Lung microvascular endothelial cell (primary cell): ENCODE results near the gene AADAT. TPM values are rescaled to one million over a fixed set of nuclear protein-coding genes. Genes with fewer than 3 reads are reported as not detected.
A peak's percentile ranks its signal among the peaks of the same experiment; 100 is the strongest.
"Not testable (repeated sequence)": the region's sequence is repeated elsewhere in the genome, so short reads cannot be mapped to it uniquely, and the experiment has no call there.

Experiments
- DNase-seq, 2 donors: peaks; one replicate each; pipeline versions ENCODE4 v3.0.0 to v3.0.0-alpha.2; 2010; ENCODE audit warnings: low read depth in 2 of 2
- total RNA-seq: library from RNA; depleted of rRNA; stranded (reverse); fragments of >200 nt; gene quantifications from 2 replicates; pipeline ENCODE4 v1.2.1, GENCODE V29; 2014

AADAT gene
- total RNA-seq, 1 donor from 2014 or later = 0.79 TPM

DNA sequence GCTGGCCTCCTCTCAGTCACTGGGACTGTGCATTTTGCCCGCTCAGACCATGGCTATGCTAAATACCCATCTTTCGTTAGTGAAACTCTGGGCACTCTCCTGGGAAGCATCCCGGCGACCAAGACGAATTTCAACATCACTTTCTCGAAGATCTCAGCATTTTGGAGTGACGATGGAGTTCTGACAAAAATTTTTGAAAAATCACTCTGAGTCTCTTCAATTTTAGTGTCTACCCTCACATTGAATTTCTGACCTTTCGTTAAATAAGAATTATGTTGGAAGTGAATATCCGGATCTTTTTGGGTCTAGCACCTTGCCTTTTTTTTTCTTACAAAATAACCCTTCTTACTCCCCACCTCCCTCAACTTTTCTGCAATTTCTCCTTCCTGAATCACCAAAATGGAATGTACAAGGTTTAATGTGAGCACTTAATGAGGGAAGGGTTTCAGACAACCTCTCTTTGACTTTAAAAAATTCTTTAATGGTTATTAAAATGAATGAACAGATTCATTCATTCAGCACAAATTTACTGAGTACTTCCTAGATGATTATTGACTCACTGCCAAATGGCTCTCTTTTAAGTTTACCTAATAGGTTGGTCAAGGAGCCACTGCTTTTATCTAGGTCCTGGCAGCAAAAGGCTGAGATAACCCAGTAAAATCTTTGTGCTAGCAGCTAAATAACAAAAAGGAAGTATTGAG is 746 bp upstream of the AADAT start:
- no peak for DNase-seq

DNA sequence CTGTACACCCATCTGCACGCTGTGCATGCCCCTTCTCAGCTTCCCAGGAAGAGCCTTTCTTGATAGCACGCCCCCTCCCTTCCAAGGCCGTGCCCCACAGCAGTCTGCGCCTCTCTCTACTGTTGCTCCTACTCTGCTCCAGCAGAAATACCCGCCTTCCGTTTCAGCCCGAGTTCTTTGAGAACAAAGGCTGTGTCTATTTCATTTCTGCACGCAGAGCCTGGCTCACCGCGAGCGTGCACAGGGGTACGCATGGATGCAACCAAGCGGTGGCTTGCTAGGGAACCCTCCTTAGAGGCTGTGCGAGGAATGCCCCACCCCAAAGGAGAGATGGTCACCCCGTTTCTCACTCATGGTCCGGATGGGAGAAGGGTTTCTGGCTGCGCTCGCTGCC is 485 bp downstream of the AADAT start:
- DNase-seq = peak; percentile 35

GRCh38 chr4:170088716-170089115 is 1.0 kb downstream of the AADAT start:
- DNase-seq = no peak

DNA sequence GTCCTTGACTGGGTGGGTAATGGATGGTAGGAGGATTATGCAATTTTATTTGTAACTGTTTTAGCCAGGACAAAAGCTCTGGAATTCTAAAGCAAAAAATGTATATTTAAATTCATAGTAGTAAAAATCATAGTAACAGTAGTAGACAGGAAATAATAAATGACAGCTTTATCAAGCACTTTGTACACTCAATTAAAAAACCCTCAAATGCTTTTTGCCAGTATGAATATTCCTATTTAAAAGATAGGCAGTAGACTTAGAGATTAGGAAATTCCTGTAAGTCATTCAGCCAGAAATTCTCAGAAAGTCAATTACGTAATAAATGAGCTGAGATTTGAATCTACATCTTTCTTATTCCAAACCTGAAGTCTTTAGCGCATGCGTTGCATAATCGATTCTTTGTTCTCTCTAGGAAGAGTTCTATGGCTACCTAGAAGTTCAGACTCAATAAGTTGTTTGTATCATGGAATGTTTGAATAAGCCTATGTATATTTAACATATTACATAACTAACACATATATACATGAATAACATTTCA is 2.5 kb downstream of the AADAT start:
- DNase-seq = no peak

GRCh38 chr4:170083541-170083940 is 6.2 kb downstream of the AADAT start:
- DNase-seq = no peak

GRCh38 chr4:170080496-170080895 is 9.3 kb downstream of the AADAT start:
- no peak for DNase-seq

DNA sequence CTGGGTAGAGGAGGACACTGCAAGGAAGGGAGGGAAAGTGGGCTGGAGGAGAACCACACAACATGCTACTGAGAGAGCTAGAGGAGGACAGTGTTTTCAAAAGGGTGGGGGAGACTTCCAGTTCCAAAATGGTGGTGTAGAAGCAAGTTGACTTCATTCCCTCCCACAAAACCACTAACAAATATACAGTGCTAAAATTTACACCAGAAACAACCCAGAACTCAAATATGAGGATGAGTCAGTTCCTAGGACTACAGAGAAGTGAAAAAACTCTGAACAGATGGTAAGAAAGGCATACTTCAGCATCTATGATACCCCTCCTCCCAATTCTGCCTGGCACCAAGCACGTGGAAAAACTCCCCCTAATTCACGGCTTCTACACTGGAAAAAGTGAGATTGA is 9.8 kb downstream of the AADAT start:
- no peak for DNase-seq

- no peak for DNase-seq
Observed at GRCh38 chr4:170071196-170071595, 18.6 kb downstream of the AADAT start.

GRCh38 chr4:170068438-170069128 is 21.2 kb downstream of the AADAT start:
- DNase-seq = no peak

GRCh38 chr4:170059421-170059820 is 30.3 kb downstream of the AADAT start:
- no peak for DNase-seq

GRCh38 chr4:170058826-170059225 is 30.9 kb downstream of the AADAT start:
- no peak for DNase-seq

DNA sequence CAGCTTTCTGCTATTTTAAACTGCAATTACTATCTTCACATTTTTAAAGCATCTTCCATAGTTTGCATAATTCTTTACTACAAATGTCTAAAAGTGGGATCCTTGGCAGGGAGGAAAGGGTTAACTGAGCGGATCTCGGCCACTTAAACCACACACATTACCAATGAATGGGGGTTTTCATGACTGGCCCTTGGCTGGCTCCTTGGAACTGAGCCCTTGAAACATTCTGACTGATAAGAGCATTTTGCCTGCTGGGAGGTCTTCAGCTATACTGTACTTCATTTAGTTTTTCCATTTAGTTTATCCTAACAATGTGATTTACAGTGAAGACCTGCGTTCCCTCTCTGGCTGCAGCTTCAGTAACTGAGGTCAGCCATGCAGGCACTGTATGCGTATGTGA is 31.9 kb downstream of the AADAT start:
- DNase-seq = no peak

DNA sequence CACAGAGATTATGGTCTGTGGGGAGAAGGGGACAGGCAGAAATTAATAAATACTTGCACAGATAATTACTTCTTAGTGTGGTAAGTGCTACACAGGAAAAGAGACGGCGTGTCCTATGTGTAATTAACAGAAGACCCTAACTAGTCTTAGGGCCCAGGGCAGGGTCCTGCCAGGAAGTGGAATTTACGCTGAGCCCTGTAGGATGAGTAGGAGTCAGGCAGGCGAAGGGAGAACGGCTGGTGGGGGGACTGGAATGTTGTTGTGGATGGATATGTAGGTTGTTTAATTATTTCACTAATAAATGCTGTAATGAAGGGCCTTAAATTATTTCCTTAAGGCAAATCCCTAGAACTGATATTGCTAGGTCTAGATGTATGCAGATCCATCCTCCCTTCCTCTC is 36.8 kb downstream of the AADAT start:
- DNase-seq = no peak

DNA sequence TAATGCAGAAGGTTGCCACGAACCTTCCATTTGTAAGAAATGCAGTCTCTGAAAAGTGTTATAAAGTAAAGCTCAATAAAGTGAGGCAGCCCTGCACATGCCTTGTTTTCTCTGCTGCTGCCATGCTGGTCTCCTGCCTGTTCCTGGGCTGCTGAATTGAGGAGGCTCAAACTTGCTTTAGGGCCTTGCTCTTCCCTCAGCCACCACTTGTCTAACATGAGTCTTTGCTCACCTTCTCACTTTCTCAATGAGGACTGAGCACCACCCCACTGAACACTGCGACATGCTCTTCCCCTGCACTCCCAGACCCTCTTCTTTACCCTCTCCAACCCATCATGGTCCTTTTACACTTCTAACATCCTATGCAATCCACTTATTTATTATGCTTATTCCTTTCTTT is 38.4 kb downstream of the AADAT start:
- DNase-seq = no peak

- no peak for DNase-seq
Observed at GRCh38 chr4:170049766-170050165, 40.0 kb downstream of the AADAT start.

GRCh38 chr4:170047771-170048354 is 41.9 kb downstream of the AADAT start:
- DNase-seq = peak; percentile 75 to 86

- not testable (repeated sequence) for DNase-seq
Observed at GRCh38 chr4:170046156-170046555, 43.6 kb downstream of the AADAT start.

- no peak for DNase-seq
Observed at GRCh38 chr4:170040031-170040680, 49.6 kb downstream of the AADAT start.

- no peak for DNase-seq
Observed at GRCh38 chr4:170038769-170039168, 51.0 kb downstream of the AADAT start.

DNA sequence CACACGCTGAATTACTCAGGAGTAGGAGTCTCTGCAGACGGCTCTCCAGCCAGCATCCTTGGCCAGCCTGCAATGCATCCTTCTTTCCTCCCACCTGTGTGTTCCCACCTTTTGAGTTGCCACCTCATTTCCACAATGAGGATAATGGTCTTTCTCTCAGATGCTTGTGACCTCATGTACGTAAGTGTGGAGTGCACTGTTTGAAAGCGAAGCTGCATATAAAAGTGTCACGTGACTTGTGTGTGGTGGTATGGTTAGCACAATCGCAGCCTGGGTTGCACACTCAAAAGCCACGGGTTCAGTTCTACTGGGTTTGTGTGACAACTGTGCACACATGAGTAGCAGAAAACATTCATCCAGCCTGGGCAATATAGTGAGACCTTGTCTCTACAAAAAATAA is 51.5 kb downstream of the AADAT start:
- no peak for DNase-seq

DNA sequence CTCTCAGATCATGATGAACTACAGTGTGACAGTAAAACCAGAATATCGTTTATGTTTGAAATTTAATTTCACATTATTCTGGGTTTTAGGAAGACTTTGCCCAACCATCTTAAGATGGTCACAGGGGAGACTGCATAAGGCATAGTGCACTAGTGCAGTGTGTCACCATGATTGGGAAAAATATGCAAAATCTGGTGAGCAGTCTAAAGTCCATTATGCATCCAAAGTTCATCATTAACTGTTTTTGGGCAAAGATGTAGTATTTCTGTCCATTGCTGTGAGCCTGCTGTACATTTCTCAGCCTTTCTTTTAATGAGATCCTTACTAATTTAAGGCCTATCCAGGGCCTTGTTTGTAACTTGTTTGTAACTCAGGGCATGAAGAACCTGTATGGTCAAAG is 52.3 kb downstream of the AADAT start:
- no peak for DNase-seq

- DNase-seq = no peak
Observed at GRCh38 chr4:170035845-170036244, 53.9 kb downstream of the AADAT start.
